ENCODE results near the gene AR. TPM values are rescaled to one million over a fixed set of nuclear protein-coding genes. Genes with fewer than 3 reads are reported as not detected.

The AR gene
- total and polyA plus RNA-seq, 2 of the 8 experiments (the other 6 are each of a cell fraction or from before 2014, with no cell fraction given): 7.1 to 10.7 TPM

GRCh38 chrX:67544281-67545035 lies 637 bp downstream of the AR start:
- peak overlapping the region; percentile 52; the same call in 1 of the 2 replicates for H3K27ac ChIP-seq (ENCODE audit: low read depth, low read length)
- H3K9me3 ChIP-seq (ENCODE audit: insufficient read depth in 2 of 2, low read depth in 1 of 2, low read length in 1 of 2): no peaks in the 10 kb centered on the region
- peaks cover 10% of the 10 kb centered on the region; the same call in 1 of the 2 replicates for H3K23me2 ChIP-seq (ENCODE audit: low read depth, low read length)
- no peak overlapping the region for H2BK5ac ChIP-seq (ENCODE audit: low read depth, low read length)
- no peak overlapping the region for H2AK5ac ChIP-seq (ENCODE audit: low read depth, low read length)
- H2BK12ac ChIP-seq (ENCODE audit: low read depth, low read length): no peak overlapping the region
- peaks cover 2% of the 10 kb centered on the region in 2 experiments for H4K20me1 ChIP-seq (replicated peaks in 1 of 2; ENCODE audit: control insufficient read depth in 1 of 2, insufficient read depth in 2 of 2, low read length in 2 of 2)
- H2AFZ ChIP-seq (ENCODE audit: low read length): no peak overlapping the region
- H3K4me1 ChIP-seq (replicated peaks in 1 of 4; ENCODE audit: control insufficient read depth in 3 of 4, insufficient read depth in 4 of 4, low read length in 3 of 4): peaks cover 0 to 7% (median 2%) of the 10 kb centered on the region in 4 experiments; a peak in 2 of 7 replicates
- POLR2A ChIA-PET (ENCODE audit: partially characterized antibody): no interaction called here
- no peak overlapping the region for H3K4ac ChIP-seq (replicated peaks; ENCODE audit: insufficient read length, low read depth, low read length)
- peak overlapping the region; percentile 56 to 80 (median 64) for H3K4me3 ChIP-seq (ENCODE audit: extremely low read depth in 1 of 4, insufficient read depth in 2 of 4, low read depth in 3 of 4, low read length in 4 of 4)
- H3K79me1 ChIP-seq (ENCODE audit: low read depth, low read length): no peaks in the 10 kb centered on the region
- H3K4me2 ChIP-seq (ENCODE audit: insufficient read depth in 1 of 2, low read depth in 2 of 2, low read length in 2 of 2): peak overlapping the region; percentile 78 to 88
- H4K5ac ChIP-seq (ENCODE audit: insufficient read length, low read depth, low read length): no peak overlapping the region
- no peak overlapping the region for H3K56ac ChIP-seq (replicated peaks; ENCODE audit: insufficient read length, low read depth, low read length)
- no peak for FAIRE-seq
- H3K36me3 ChIP-seq (ENCODE audit: control insufficient read depth in 2 of 4, insufficient read depth in 4 of 4, low read length in 3 of 4): no peaks in the 10 kb centered on the region
- peak overlapping the region; percentile 57 for H4K8ac ChIP-seq (ENCODE audit: extremely low read depth, insufficient read depth, low read length)
- H3K23ac ChIP-seq (ENCODE audit: insufficient read length): no peak overlapping the region
- peaks cover 0 to 22% of the 10 kb centered on the region in 2 experiments; a peak in 2 of 4 replicates for H3K79me2 ChIP-seq (ENCODE audit: control insufficient read depth in 1 of 2, insufficient read depth in 2 of 2, low read length in 2 of 2)
- H3K14ac ChIP-seq (ENCODE audit: insufficient read length): no peak overlapping the region
- no peak overlapping the region; the same call in 1 of the 2 replicates for H3K18ac ChIP-seq (ENCODE audit: extremely low read depth, low read length)
- H2BK20ac ChIP-seq (ENCODE audit: low read length): no peak overlapping the region
- TF ChIP-seq MAX (IDR thresholded peaks at IDR 0.05) (peak; percentile 43), E2F6 (IDR thresholded peaks at IDR 0.05) (peak; percentile 29; the same call in 1 of the 2 replicates), CHD1 (IDR thresholded peaks at IDR 0.05; ENCODE audit: low read depth, low read length) (no peak)
- no peak overlapping the region for H2BK15ac ChIP-seq (ENCODE audit: low read length)
- 4% methylated on average over 7 of the region's 30 CpGs; no CpG with 5 or more reads in 1 of the 2 experiments for whole genome bisulfite sequencing, 2 experiments (ENCODE audit: extremely low coverage in 1 of 2, insufficient coverage in 1 of 2, insufficient read length in 1 of 2, insufficient replicate concordance in 2 of 2, low coverage in 1 of 2, low lambda C conversion rate in 2 of 2, missing lambda C conversion rate in 1 of 2)
- H4K91ac ChIP-seq (replicated peaks; ENCODE audit: insufficient read length, low read length): no peak overlapping the region
- CTCF ChIA-PET (ENCODE audit: partially characterized antibody): no interaction called here
- H2BK120ac ChIP-seq (replicated peaks; ENCODE audit: low read depth, low read length): no peak overlapping the region
- H3K27me3 ChIP-seq (replicated peaks in 1 of 4; ENCODE audit: control insufficient read depth in 3 of 4, extremely low read depth in 1 of 4, insufficient read depth in 3 of 4, low read length in 3 of 4): peaks cover 0 to 6% (median 3%) of the 10 kb centered on the region in 4 experiments; a peak in 2 of 7 replicates
- peak overlapping the region in 1 of 4 experiments; percentile 47; a peak in 2 of 7 replicates for H3K9ac ChIP-seq (replicated peaks in 1 of 4; ENCODE audit: extremely low read depth in 1 of 4, low read depth in 3 of 4, low read length in 3 of 4)
- DNase-seq (ENCODE audit: low read depth in 1 of 2, low spot score in 2 of 2): no peak

Data from H1 (cell line).